NCI-H1105 (cell line): ENCODE data around the gene DCLK2.

ENCODE experiments used
- DNase-seq: peaks from one replicate; lab custom pipeline; 2025; lab: John Stamatoyannopoulos, UW

DCLK2 gene

DNA sequence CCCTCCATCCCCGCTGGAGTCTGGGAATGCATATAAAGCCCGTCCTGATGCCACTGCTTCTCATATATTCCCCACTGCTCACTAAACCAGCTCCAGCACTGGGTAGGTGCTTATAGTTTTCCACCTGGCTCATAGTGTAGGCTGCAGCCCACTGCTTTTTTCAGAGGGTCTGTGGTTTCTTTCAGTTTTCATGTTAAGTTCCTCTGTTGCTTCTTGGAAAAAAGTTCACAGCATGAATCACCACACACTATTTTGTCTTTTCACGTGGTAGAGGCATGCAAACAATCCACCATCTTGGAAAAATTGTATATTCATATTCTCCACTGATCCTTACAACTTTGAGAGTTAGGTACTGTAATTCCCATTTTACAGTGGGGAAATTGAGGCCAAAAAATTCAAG, 39.4 kb downstream of the DCLK2 start:
- DNase-seq = no peak

DNA sequence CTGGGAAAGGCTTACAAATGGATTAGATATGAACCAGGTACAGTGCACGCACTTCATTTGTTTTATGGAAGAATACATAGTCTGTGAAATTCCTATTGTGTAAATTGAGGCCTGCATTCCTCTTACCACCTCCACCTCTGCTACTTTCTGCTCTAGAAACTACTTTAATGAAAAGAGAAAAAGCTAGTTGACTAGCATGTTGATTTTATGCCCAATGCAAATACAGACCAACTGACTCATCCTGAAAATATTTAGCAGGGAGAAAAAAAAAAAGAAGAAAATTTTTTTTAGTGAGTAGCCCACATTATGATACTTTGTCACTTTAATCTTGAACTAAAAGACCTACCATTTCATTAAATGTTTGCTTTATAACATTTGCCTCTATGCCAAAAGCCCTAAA, 41.2 kb downstream of the DCLK2 start:
- DNase-seq = no peak

DNA sequence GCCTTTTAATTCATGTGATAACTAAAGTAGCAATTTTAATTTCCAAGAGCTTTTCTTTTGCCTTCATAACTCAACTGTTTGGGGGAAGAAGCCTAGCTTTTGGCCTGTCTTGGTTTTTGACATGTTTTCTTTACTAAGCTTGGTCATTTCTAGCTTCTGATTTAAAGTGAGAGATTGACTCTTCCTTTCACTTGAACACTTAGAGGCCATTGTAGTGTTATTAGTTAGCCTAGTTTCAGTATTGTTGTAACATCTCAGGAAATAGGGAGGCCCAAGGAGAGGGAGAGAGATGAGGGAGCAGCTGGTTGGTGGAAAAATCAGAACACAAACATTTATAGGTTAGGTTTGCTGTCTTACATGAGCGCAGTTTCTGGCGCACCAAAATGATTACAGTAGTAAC, 44.8 kb downstream of the DCLK2 start:
- no peak for DNase-seq

DNA sequence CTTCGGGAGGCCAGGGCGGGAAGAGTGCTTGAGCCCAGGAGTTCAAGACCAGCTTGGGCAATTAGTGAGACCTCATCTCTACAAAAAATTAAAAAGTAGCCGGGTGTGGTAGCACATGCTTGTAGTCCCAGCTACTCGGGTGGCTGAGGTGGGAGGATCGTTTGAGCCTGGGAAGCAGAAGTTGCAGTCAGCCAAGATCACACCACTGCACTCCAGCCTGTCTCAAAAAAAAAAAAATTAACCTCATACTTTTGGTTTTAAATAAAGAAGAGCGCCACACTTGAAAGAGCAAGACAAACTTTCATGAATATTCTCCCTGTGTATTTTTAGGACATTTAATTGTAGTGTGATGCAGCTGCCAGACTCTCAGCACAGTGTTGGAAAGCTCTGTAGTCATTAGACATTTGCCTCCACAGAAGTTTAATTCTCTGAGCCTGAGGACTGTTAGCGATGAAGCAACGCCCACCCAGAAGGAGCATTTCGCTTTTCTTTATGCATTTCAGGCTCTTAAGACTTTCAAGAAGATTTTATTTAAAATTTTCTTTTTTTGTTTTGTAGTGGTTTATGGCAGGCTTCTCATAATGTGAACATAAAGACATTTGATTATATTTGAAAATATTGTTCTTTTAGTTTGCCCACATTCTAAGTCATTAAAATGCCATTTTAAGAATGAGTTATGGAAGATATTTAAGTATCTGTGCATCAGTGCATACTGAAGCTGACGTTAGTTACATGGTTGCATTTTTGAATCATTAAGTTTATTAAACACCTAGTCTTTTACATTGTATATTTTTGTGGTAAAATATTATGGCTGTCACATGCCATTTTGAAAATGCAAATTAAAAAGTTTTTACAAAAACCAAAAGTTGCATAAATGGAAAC, 45.8 kb downstream of the DCLK2 start:
- DNase-seq = no peak

DNA sequence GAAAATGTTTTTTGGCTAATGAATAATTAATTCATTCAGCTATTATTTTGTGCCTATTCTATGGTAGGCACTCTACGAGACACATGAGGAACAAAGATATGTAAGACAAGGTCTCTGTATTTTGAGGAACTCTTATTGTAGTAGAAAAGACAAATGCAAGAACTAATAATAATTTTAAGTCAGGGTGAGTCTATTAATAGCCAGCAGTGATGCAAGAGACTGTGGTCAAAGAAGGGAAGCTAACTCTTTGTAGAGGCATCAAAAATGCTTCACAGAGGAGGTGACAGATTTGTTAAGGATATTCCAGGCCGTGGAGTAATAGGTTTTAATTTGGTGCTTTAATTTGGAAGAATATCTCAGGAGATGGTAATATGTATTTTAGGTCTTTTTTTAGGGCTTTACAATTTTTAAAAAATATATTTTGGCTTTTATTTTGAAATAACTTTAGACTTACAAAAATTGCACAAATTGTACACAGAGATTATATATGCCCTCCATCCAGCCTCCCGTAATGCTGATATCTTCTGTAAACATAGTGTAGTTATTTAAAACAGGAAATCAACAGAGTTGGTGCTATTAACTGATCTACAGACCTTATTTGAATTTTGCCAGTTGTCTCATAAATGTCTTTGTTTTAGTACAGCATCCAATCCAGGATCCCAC, 48.1 kb downstream of the DCLK2 start:
- no peak for DNase-seq

DNA sequence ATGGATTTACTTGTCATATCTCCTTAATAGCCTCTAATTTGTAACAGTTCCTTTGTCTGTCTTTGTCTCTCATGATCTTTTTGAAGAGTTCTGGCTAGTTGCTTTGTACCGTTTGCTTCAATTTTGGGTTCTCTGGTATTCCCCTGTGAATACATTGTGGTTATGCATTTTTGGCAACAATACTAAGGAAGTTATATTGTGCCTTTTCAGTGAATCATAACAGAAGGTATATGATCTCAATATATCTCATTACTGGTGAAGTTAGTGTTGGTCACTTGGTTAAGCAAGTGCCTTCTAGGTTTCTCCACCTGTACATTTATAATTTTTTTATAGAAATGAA, 48.6 kb downstream of the DCLK2 start:
- no peak for DNase-seq

DNA sequence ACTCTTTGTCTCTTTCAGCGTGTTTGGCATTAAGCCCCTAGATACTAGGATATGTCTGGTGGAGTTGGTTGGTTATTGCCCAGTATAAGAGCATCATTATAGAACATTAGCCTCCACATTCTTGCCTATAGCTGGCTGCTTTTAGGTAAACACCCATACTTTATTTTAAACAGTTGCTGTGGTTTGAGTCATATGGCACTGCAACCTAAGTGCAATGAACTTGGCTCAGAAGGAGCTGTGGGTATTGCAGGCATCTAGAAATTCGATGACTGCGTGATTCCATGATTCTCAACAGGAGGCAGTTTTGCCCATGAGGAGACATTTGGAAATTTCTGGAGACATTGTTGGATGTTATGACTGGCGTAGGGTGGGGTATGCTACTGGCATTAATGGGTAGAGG, 49.5 kb downstream of the DCLK2 start:
- no peak for DNase-seq

DNA sequence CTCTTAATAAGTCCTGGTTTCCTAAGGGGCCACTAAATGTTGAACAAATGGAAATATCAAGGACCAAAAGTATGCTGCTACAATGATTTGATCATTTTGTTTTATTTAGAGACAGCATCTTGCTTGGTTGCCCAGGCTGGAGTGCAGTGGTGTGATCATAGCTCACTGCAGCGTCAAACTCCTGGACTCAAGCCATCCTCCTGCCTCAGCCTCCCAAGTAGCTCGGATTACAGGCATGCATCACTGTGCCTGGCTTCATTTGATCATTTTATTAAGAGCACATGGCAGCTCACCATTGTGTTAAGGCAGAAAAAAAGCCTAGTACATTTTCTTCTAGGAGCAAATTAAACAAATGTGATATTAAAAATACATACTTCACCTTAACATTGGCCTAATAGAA, 52.7 kb downstream of the DCLK2 start:
- no peak for DNase-seq

DNA sequence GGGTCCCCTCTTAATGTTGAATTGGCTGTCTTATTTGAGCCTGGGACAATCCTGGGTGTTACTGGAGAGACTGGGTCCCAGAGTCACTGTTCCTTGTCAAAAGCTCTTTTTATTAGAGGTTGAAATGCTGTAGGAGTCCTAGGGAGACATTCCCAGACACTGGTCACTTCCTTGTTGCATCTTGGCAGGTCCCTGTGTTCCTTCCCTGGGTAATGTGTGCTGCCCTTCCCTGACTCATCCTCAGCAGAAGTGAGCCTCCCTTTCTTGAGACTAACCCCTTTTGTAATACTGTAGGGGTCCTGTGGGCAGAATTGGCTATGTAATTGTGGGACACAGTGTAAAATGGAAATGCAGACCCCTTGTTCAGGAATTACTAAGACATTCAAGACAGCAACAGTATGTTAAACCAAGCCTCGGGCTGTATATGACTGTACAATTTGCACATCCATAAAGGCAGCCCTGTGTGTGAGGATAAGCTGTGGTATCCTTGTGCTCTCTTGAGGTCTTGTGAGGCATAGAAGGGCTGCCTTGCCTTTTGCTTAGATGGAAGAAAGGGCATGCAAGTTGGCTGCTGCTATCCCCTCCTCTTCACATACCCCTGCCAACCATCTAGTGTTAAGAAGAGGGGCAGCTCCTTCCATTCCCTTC, 53.5 kb downstream of the DCLK2 start:
- DNase-seq = no peak

DNA sequence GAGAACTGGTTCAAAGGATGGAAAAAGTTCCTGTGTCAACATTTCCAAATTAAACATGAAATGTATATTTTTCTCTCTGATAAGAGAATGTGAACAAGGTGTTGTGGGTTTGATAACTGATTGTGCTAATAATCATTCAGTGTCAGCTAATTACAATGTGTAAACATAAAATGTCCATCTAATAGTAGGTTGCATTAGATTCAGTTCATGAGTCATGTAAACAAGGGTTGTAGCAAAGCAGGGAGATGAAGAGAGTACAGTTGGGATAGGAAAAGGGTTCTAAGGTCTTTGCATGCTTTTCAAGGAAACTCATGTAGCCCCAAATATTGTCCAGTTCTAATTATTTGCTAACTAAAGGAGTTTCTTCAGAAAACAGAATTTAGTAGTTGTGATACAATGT, 55.4 kb downstream of the DCLK2 start:
- no peak for DNase-seq

DNA sequence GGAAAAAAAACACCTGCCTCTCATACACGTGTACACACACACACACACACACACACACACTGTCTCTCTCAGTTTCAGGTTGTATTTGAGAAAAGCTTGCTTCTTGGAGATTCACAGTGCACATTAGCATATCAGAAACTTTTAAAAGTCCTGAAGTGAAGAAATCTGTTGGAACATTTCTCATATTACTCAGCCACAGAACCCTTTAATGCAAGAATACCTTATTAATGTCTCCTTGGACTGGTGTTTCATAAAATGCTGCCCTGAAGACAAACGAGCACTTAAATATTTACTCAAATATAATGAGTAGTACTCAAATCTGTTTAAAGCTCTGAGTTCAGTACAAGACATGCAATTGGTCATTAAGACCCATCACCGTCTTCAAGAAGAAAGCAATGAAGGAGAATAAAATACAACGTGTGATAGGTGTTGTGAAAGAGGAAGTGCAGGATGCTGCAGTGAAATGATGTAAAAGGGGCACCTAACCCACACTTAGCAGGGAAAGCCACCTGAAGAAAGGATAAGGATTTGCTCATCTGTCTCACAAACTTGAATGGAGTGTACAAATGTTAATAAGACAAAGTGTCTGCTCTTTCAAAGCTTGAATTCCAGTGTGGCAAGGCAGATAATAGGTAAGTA, 57.0 kb downstream of the DCLK2 start:
- no peak for DNase-seq

DNA sequence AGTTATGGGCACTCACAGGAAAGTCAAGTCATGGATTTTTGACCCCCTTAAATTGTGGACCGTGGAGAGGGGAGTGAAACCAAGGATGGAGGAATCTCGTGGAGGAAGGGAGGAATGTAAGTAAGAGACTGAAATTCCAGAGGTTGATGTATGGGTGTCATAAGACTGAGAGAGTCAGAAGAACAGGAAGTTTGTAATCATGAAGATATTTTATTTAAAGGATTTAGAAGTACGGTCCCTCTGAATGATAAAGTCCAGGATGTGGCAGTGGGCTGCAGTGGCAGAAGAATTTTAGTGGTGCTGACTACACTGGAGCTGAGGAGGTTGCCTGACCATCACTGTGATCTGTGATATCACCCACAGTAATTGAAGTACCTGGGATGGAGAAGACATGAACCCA, 57.8 kb downstream of the DCLK2 start:
- DNase-seq = no peak

DNA sequence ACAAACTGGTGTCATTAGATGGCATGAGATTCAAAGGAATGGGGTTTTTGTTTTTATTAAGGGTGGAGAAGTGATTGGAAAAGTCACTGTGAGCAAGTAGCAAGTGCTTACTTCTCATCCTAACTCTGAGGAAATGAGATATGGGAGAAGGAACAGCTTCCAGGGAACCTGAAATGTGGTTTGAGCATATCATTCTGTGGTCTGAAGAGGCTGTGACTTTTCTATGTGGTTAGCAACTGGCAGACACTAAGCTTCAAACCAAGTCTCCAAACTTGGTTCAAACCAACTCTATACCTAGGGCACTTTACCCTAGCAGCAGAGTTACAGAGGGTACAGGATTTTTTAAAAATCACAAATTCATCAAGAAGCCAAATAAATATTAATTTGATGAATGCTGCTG, 58.2 kb downstream of the DCLK2 start:
- DNase-seq = no peak

DNA sequence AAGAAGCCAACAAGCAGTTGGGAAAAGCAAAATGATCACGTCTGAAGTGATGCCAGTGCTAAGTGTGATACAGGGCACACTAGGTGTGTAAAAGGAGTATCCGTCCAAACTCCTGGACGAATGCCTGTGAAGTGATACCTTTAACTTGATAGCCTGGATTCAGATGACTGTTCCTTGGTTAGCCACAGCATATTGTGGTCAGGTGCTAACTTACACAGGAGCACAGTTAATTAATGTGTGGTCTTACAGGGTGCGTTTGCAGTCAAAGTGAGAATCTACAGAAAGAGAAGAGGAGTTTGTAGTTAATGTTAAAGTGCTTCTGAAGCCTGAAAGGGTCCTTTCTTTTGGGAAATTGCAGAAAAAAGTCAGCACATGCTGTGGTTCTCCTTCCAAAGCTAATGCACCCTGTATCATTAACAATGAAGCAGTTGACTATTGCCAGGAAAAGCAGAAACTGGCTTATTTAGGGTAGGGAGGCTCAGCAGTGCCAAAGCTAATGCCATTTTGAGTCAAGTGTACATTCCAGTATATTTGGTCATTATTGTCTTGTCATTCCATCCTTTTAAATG, 61.1 kb downstream of the DCLK2 start:
- no peak for DNase-seq

DNA sequence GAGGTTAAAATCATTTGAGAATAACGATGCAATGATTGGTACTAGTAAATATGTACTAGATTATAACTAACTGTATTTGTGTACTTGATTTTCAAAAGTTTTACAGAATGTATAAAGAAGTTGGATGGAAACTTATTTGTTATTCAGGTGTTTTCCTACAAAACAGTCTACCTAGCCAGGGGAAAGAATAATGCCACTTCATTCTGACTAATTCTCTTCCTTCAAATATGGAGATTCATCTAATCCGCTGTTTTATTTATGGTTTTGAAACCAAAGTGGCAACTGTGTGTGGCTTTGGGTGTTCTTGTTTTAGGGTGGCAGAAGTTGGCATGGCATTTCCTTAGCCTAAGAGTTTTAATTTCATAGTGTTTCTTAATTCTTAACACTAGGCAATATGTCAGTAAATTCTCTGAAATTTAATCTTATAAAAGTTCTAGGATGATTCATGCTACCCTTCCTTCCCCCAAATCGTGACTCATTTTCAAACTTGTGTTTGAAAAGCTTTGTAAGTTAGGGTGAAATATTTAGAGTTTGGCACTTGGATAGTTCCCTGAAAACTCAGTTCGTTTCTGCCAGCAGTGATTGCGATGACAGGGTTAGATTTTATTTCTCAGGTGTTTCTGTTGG, 62.6 kb downstream of the DCLK2 start:
- DNase-seq = no peak

DNA sequence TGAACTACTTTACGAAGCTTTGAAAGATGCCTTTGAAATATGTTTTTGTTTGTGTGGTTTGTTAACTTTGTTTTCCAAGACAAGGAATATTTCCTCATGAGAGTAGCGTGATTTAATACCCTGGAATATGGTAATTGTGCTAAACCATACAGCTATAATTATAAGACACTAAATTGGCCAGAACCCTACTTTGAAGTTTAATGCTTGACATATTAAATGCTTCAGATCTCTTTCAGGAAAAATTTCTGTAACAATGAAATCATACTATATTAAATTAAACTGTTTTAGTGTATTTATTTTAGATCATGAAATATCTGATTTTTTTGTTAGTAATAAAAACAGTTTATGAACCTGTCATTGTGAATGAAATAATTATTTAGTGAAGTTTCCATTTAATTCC, 63.5 kb downstream of the DCLK2 start:
- DNase-seq = no peak

DNA sequence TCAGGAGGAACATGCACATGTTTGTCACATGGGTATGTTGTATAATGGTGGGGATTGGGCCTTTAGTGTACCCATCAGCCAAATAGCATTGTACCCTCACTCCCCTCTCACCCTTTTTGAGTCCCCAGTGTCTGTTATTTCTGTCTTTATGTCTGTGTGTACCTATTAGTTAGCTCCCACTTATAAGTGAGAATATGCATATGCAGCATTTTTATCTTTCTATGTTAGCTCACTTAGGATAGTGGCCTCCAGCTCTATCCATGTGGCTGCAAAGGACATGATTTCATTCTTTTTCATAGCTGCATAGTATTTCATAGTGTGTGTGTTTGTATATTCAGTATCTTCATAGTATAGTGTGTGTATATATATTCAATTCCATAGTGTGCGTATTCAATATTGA, 64.6 kb downstream of the DCLK2 start:
- DNase-seq = no peak

DNA sequence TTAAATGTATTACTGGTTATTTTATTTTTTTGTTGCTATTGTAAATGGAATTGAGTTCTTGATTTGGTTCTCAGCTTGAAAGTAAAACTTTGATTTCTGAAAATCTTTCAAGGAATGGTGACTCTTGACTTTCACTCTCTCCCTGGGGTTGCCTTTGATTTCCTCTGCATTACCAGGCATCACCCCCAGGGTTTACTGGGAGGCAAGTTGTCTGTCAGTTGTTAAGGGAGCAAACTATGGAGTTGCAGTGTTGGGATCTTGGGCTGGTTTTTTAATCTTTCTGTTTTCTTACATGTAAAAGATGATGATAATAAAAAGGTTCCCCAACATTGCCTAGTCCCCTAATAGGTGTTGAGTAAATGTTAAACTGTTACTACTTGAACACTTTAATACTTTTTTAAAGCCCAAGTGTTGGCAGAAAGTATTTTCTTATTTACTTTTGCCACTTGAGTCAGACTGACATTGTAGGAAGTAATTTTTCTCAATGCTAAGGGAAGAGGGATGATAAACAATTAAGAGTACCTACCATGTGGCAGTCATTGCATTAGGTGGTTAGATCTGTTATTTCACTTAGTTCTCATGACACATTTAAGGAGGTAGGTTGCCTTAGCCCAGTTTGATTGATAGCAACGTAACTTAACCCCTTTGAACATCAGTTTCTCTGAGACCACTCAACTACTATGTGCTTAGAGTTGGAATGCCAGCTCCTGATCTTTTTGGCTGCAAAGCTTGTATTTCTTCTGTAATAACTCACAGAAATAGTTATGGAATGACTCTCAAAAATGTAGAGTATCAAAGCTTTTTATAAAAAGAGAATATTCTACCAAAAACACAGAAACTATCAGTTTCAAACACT, 67.1 kb downstream of the DCLK2 start:
- no peak for DNase-seq

DNA sequence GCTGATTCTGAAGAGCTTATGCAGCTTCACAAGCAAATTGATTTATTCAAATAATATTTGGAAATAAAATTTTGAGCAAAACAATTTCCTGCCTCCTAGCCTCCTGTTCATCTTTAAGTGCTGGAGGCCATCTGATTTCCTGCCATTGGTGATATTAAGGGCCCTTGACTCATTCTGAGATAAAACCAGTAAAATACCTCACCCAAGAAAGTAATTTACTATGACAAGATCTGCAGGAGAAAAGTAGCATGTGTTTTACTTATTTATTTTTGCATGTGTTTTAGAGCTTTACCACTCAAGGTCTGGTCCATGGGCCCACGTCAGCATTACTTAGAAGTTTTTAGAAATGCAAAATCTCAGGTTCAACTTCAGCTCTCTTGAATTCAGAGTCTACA, 67.7 kb downstream of the DCLK2 start:
- no peak for DNase-seq

DNA sequence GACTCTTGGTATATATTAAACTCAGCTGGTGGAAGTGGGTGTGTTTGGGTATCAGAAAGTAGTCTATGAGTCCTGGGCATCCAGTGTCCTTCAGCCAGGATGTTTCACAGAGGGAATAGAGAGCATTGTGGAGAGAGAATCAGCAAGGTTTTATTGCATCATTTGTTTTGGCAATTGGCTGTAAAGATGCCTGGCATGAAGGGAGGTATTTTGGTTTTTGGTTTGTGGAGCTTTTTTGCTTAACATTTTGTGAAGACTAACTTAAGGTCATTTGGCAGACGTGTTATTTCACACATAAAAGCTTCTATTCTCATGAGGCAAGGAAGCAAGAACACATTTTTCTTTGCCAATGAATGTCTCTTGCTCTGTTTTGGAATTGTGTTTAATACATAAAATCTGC, 71.1 kb downstream of the DCLK2 start:
- no peak for DNase-seq

DNA sequence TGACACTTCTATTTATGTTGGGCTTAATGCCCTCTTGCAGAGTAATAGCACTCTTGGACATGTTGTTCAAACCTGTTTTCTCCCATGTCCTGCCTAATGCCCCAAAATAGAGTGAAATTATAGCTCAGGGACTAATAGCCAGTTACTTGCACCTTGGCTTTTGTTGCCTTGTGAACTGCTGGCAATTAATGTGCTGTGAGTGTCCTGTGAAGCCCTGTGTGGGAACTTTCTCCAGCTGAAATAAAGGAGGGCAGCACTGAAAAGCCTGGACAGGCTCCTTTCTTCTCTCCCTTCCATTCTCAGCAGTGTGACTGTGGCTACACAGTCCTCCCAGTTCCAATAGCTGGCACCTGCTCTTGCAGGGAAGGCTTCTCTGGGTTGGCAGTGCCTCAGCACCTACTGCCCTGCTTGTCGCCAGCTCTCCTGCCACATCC, 72.4 kb downstream of the DCLK2 start:
- no peak for DNase-seq
